ENCODE results near the gene CREB1. TPM values are rescaled to one million over a fixed set of nuclear protein-coding genes. Genes with fewer than 3 reads are reported as not detected.

The CREB1 gene
- total and polyA plus RNA-seq, 12 donors: 4.6 to 62.2 (median 45.7) TPM

GRCh38 chr2:207482630-207483029 lies 47.1 kb upstream of the CREB1 start:
- intact Hi-C loops (cut with DNase I): loop anchor here in 1 of 10 donors (5.0 kb wide), 1 partner anchor 50 kb away; no protein-coding TSS in a partner anchor
- Histone ChIP-seq H3K4me3 (no peak overlapping the region), H3K36me3 (no peaks in the 10 kb centered on the region), H3K27ac (peak overlapping the region in 8 of 10 donors; percentile 62 to 83 (median 74)), H3K4me1 (peaks cover 0 to 47% (median 14%) of the 10 kb centered on the region in 9 donors), H3K9me3 (no peaks in the 10 kb centered on the region), H3K27me3 (no peaks in the 10 kb centered on the region)
- DNase-seq: no peak
- 59 to 69% methylated on average over 3 of the region's 3 CpGs for WGBS, 2 donors
- ATAC-seq: no peak
- no peak for TF ChIP-seq CTCF (IDR thresholded peaks at IDR 0.05)

GRCh38 chr2:207483066-207483465 lies 46.7 kb upstream of the CREB1 start:
- no peaks in the 10 kb centered on the region for H3K36me3 ChIP-seq
- H3K27ac ChIP-seq: peak overlapping the region in 8 of 10 donors; percentile 62 to 83 (median 74)
- H3K4me3 ChIP-seq: no peak overlapping the region
- H3K4me1 ChIP-seq: peaks cover 0 to 49% (median 14%) of the 10 kb centered on the region in 9 donors
- no peaks in the 10 kb centered on the region for H3K9me3 ChIP-seq
- TF ChIP-seq CTCF (IDR thresholded peaks at IDR 0.05): no peak
- no peaks in the 10 kb centered on the region for H3K27me3 ChIP-seq
- DNase-seq (no peak), ATAC-seq (no peak)
- intact Hi-C loops (cut with DNase I): loop anchor here in 1 of 10 donors (5.0 kb wide), 1 partner anchor 49 kb away; no protein-coding TSS in a partner anchor

GRCh38 chr2:207483477-207483876 lies 46.3 kb upstream of the CREB1 start:
- 82 to 83% methylated on average over 4 of the region's 4 CpGs for WGBS, 2 donors
- peak overlapping the region in 7 of 10 donors; percentile 62 to 83 (median 69) for H3K27ac ChIP-seq

More at GRCh38 chr2:207483477-207483876, 46.3 kb upstream of the CREB1 start:
- Histone ChIP-seq H3K9me3 (no peaks in the 10 kb centered on the region), H3K36me3 (no peaks in the 10 kb centered on the region), H3K27me3 (no peaks in the 10 kb centered on the region), H3K4me1 (peaks cover 0 to 53% (median 14%) of the 10 kb centered on the region in 9 donors), H3K4me3 (no peak overlapping the region)
- intact Hi-C loops (cut with DNase I): loop anchor here in 1 of 10 donors (5.0 kb wide), 1 partner anchor 49 kb away; no protein-coding TSS in a partner anchor
- DNase-seq (no peak), ATAC-seq (no peak)
- no peak for TF ChIP-seq CTCF (IDR thresholded peaks at IDR 0.05)
